ENCODE data around the gene SIK3.
"Not testable (repeated sequence)": the region's sequence is repeated elsewhere in the genome, so short reads cannot be mapped to it uniquely, and the experiment has no call there.

The SIK3 gene

GRCh38 chr11:117059611-117060148 lies 38.5 kb downstream of the SIK3 start:
- Histone ChIP-seq H3K36me3 (ENCODE audit: insufficient read depth, low read length) (no peaks in the 10 kb centered on the region), H3K9ac (ENCODE audit: insufficient read length) (no peak overlapping the region), H3K4me3 (no peak overlapping the region), H3K9me3 (ENCODE audit: low read depth, low read length) (no peaks in the 10 kb centered on the region), H3K27ac (peak overlapping the region; percentile 32)
- DNase-seq (ENCODE audit: low read depth, low spot score): no peak
- TF ChIP-seq EZH2 (IDR thresholded peaks at IDR 0.05) (no peak), POLR2AphosphoS5 (IDR thresholded peaks at IDR 0.05; ENCODE audit: borderline replicate concordance, low read depth, low read length) (no peak), FOXP2 (optimal IDR thresholded peaks at IDR 0.05; ENCODE audit: control extremely low read depth, extremely low read length, insufficient read depth) (no peak)

GRCh38 chr11:117058761-117059261 lies 39.4 kb downstream of the SIK3 start:
- peak overlapping the region; percentile 32; the same call in 1 of the 2 replicates for H3K27ac ChIP-seq
- TF ChIP-seq FOXP2 (optimal IDR thresholded peaks at IDR 0.05; ENCODE audit: control extremely low read depth, extremely low read length, insufficient read depth): no peak
- no peak for TF ChIP-seq EZH2 (IDR thresholded peaks at IDR 0.05)
- no peak for TF ChIP-seq POLR2AphosphoS5 (IDR thresholded peaks at IDR 0.05; ENCODE audit: borderline replicate concordance, low read depth, low read length)
- no peak for DNase-seq (ENCODE audit: low read depth, low spot score)
- no peak overlapping the region for H3K9ac ChIP-seq (ENCODE audit: insufficient read length)
- H3K36me3 ChIP-seq (ENCODE audit: insufficient read depth, low read length): no peaks in the 10 kb centered on the region
- no peaks in the 10 kb centered on the region for H3K9me3 ChIP-seq (ENCODE audit: low read depth, low read length)
- H3K4me3 ChIP-seq: no peak overlapping the region

- TF ChIP-seq EZH2 (IDR thresholded peaks at IDR 0.05): no peak
- TF ChIP-seq POLR2AphosphoS5 (IDR thresholded peaks at IDR 0.05; ENCODE audit: borderline replicate concordance, low read depth, low read length): no peak
- no peak for TF ChIP-seq FOXP2 (optimal IDR thresholded peaks at IDR 0.05; ENCODE audit: control extremely low read depth, extremely low read length, insufficient read depth)
- no peak overlapping the region for H3K27ac ChIP-seq
- DNase-seq (ENCODE audit: low read depth, low spot score): no peak
- no peaks in the 10 kb centered on the region for H3K9me3 ChIP-seq (ENCODE audit: low read depth, low read length)
- H3K4me3 ChIP-seq: no peak overlapping the region
- H3K9ac ChIP-seq (ENCODE audit: insufficient read length): no peak overlapping the region
- no peaks in the 10 kb centered on the region for H3K36me3 ChIP-seq (ENCODE audit: insufficient read depth, low read length)
Observed at GRCh38 chr11:117057727-117058126, 40.5 kb downstream of the SIK3 start.

GRCh38 chr11:117057317-117057716 lies 40.9 kb downstream of the SIK3 start:
- TF ChIP-seq EZH2 (IDR thresholded peaks at IDR 0.05): no peak
- DNase-seq (ENCODE audit: low read depth, low spot score): no peak
- Histone ChIP-seq H3K36me3 (ENCODE audit: insufficient read depth, low read length) (no peaks in the 10 kb centered on the region), H3K27ac (no peak overlapping the region), H3K9ac (ENCODE audit: insufficient read length) (no peak overlapping the region), H3K9me3 (ENCODE audit: low read depth, low read length) (no peaks in the 10 kb centered on the region), H3K4me3 (no peak overlapping the region)

GRCh38 chr11:117055469-117055868 lies 42.8 kb downstream of the SIK3 start:
- Histone ChIP-seq H3K9me3 (ENCODE audit: low read depth, low read length) (no peaks in the 10 kb centered on the region), H3K4me3 (no peak overlapping the region), H3K27ac (no peak overlapping the region), H3K9ac (ENCODE audit: insufficient read length) (no peak overlapping the region), H3K36me3 (ENCODE audit: insufficient read depth, low read length) (no peaks in the 10 kb centered on the region)
- no peak for DNase-seq (ENCODE audit: low read depth, low spot score)
- TF ChIP-seq POLR2AphosphoS5 (IDR thresholded peaks at IDR 0.05; ENCODE audit: borderline replicate concordance, low read depth, low read length) (no peak), EZH2 (IDR thresholded peaks at IDR 0.05) (no peak), FOXP2 (optimal IDR thresholded peaks at IDR 0.05; ENCODE audit: control extremely low read depth, extremely low read length, insufficient read depth) (no peak)

GRCh38 chr11:117054382-117054781 lies 43.8 kb downstream of the SIK3 start:
- H3K9ac ChIP-seq (ENCODE audit: insufficient read length): no peak overlapping the region
- no peak for DNase-seq (ENCODE audit: low read depth, low spot score)
- no peak overlapping the region for H3K4me3 ChIP-seq
- H3K27ac ChIP-seq: no peak overlapping the region
- no peak for TF ChIP-seq FOXP2 (optimal IDR thresholded peaks at IDR 0.05; ENCODE audit: control extremely low read depth, extremely low read length, insufficient read depth)
- no peak for TF ChIP-seq POLR2AphosphoS5 (IDR thresholded peaks at IDR 0.05; ENCODE audit: borderline replicate concordance, low read depth, low read length)
- TF ChIP-seq EZH2 (IDR thresholded peaks at IDR 0.05): no peak
- H3K9me3 ChIP-seq (ENCODE audit: low read depth, low read length): no peaks in the 10 kb centered on the region
- H3K36me3 ChIP-seq (ENCODE audit: insufficient read depth, low read length): no peaks in the 10 kb centered on the region

- H3K9ac ChIP-seq (ENCODE audit: insufficient read length): no peak overlapping the region
- no peak for TF ChIP-seq FOXP2 (optimal IDR thresholded peaks at IDR 0.05; ENCODE audit: control extremely low read depth, extremely low read length, insufficient read depth)
- H3K9me3 ChIP-seq (ENCODE audit: low read depth, low read length): no peaks in the 10 kb centered on the region
- no peak for DNase-seq (ENCODE audit: low read depth, low spot score)
- no peak overlapping the region for H3K27ac ChIP-seq
- H3K4me3 ChIP-seq: no peak overlapping the region
- no peaks in the 10 kb centered on the region for H3K36me3 ChIP-seq (ENCODE audit: insufficient read depth, low read length)
Observed at GRCh38 chr11:117052196-117053149, 45.8 kb downstream of the SIK3 start.

- H3K9ac ChIP-seq (ENCODE audit: insufficient read length); H3K36me3 ChIP-seq (ENCODE audit: insufficient read depth, low read length): not testable (repeated sequence)
Observed at GRCh38 chr11:117050121-117050520, 48.1 kb downstream of the SIK3 start.

GRCh38 chr11:117046627-117047026 lies 51.6 kb downstream of the SIK3 start:
- not testable (repeated sequence) for DNase-seq (ENCODE audit: low read depth, low spot score); H3K36me3 ChIP-seq (ENCODE audit: insufficient read depth, low read length); H3K9ac ChIP-seq (ENCODE audit: insufficient read length); H3K27ac ChIP-seq; H3K9me3 ChIP-seq (ENCODE audit: low read depth, low read length); H3K4me3 ChIP-seq

More at GRCh38 chr11:117050121-117050520, 48.1 kb downstream of the SIK3 start:
- not testable (repeated sequence) for H3K4me3 ChIP-seq; H3K9me3 ChIP-seq (ENCODE audit: low read depth, low read length); H3K27ac ChIP-seq; DNase-seq (ENCODE audit: low read depth, low spot score)

Measured in SK-N-MC (cell line).